Type B pancreatic cell (in vitro differentiated cells): ENCODE measurements around the gene XRCC1. TPM values are rescaled to one million over a fixed set of nuclear protein-coding genes. Genes with fewer than 3 reads are reported as not detected.
A peak's percentile ranks its signal among the peaks of the same experiment; 100 is the strongest.

Experiments
- DNase-seq: peaks from one replicate; pipeline ENCODE4 v3.0.0; 2021; ENCODE audit warnings: mixed read lengths; ENCODE audit not compliant: unreplicated experiment; ENCODE audit errors: extremely low spot score
- H3K27ac Mint-ChIP-seq: 2 replicates; pipeline ENCODE4 v1.8.0; 2021; ENCODE audit warnings: mild to moderate bottlenecking, mixed read lengths
- H3K27me3 Mint-ChIP-seq: 2 replicates; pipeline ENCODE4 v1.8.0; 2021; ENCODE audit warnings: mixed read lengths
- H3K36me3 Mint-ChIP-seq: 2 replicates; pipeline ENCODE4 v1.8.0; 2021; ENCODE audit warnings: mixed read lengths
- H3K4me1 Mint-ChIP-seq: one replicate; pipeline ENCODE4 v1.8.0; 2021; ENCODE audit warnings: mixed read lengths; ENCODE audit not compliant: unreplicated experiment
- H3K4me3 Mint-ChIP-seq: 2 replicates; pipeline ENCODE4 v1.8.0; 2021; ENCODE audit warnings: mild to moderate bottlenecking, mixed read lengths
- H3K9me3 Mint-ChIP-seq: 2 replicates; pipeline ENCODE4 v1.8.0; 2021; ENCODE audit warnings: mixed read lengths
- total RNA-seq: library from RNA; stranded (reverse); gene quantifications from 2 replicates; pipeline ENCODE4 v1.2.1, GENCODE V29; 2021; ENCODE audit warnings: low replicate concordance
- TF ChIP-seq, protein P1 (sequence below): fragments of 200-600 bp; sonication (generic); conservative IDR thresholded peaks from 2 replicates; pipeline ENCODE4 v1.5.0; 2021; ENCODE audit warnings: antibody characterized with exemption, mild to moderate bottlenecking

XRCC1 gene
- total RNA-seq, 1 donor from 2014 or later, result 63.7 TPM

DNA sequence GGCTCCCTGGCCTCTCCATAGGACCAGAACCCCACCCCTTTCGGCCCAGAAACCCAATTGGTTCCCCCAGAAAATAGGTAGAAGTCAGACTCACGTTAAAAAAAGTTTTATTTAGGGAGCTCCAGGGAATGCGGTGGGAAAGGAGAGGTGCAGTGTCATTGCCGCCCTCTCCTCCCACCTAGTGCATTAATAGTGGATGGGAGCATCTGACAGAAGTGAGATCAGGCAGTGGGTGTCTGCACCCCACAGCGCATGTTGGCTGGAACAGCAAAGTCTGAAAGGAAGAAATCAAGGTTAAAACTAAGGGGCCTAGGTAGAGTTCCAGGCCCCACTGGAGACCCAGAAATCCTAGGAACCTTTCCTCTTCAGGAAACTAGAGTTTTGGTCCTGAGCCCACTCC lies 68.7 kb downstream of the XRCC1 start:
- peaks cover 19% of the 10 kb centered on the region for H3K4me1 Mint-ChIP-seq
- H3K36me3 Mint-ChIP-seq, result peaks cover 27% of the 10 kb centered on the region
- no peaks in the 10 kb centered on the region for H3K27me3 Mint-ChIP-seq
- no peak overlapping the region for H3K4me3 Mint-ChIP-seq
- TF ChIP-seq, protein P1, sequence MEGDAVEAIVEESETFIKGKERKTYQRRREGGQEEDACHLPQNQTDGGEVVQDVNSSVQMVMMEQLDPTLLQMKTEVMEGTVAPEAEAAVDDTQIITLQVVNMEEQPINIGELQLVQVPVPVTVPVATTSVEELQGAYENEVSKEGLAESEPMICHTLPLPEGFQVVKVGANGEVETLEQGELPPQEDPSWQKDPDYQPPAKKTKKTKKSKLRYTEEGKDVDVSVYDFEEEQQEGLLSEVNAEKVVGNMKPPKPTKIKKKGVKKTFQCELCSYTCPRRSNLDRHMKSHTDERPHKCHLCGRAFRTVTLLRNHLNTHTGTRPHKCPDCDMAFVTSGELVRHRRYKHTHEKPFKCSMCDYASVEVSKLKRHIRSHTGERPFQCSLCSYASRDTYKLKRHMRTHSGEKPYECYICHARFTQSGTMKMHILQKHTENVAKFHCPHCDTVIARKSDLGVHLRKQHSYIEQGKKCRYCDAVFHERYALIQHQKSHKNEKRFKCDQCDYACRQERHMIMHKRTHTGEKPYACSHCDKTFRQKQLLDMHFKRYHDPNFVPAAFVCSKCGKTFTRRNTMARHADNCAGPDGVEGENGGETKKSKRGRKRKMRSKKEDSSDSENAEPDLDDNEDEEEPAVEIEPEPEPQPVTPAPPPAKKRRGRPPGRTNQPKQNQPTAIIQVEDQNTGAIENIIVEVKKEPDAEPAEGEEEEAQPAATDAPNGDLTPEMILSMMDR, result no peak
- H3K9me3 Mint-ChIP-seq, result no peaks in the 10 kb centered on the region
- H3K27ac Mint-ChIP-seq, result peak overlapping the region; percentile 59
- no peak for DNase-seq

DNA sequence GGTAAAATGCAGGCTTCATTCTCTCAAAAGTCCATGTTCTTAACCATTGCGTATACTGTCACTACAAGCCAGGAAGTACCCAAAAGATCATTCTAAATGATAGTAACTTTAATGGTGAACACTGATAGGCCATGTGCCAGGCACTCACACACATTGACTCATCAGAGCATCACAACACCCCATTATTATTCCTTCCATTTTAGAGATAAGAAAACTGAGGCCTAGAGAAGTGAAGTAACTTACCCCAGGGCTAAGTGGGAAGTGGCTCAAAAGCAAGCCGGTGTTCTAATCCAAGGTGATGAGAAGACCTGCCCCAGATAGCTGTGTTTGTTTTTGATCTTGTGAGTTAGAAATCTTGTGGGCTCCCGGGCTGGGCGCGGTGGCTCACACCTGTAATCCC lies 69.4 kb downstream of the XRCC1 start:
- Mint-ChIP-seq H3K4me3 (no peak overlapping the region), H3K36me3 (peaks cover 21% of the 10 kb centered on the region), H3K9me3 (no peaks in the 10 kb centered on the region), H3K4me1 (peaks cover 20% of the 10 kb centered on the region), H3K27ac (peak overlapping the region; percentile 97), H3K27me3 (no peaks in the 10 kb centered on the region)
- TF ChIP-seq, protein P1, result no peak
- no peak for DNase-seq

DNA sequence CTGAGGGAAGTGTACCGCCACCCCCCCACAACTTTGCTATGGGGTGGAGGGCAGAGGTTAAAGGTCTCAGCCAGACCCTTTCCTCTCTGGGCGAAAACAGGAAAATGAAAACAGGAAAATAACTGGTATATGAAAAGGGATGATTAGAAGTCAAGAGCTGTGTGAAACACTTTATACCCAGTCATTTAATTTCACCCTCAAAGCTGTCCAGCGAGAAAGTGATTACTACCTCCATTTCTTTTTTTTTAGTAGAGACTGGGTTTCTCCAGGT lies 70.2 kb downstream of the XRCC1 start:
- Mint-ChIP-seq H3K4me1 (peaks cover 23% of the 10 kb centered on the region), H3K9me3 (no peaks in the 10 kb centered on the region), H3K4me3 (peak overlapping the region; percentile 61), H3K27ac (peak overlapping the region; percentile 97), H3K36me3 (peaks cover 20% of the 10 kb centered on the region), H3K27me3 (no peaks in the 10 kb centered on the region)
- no peak for DNase-seq
- TF ChIP-seq, protein P1, result no peak

DNA sequence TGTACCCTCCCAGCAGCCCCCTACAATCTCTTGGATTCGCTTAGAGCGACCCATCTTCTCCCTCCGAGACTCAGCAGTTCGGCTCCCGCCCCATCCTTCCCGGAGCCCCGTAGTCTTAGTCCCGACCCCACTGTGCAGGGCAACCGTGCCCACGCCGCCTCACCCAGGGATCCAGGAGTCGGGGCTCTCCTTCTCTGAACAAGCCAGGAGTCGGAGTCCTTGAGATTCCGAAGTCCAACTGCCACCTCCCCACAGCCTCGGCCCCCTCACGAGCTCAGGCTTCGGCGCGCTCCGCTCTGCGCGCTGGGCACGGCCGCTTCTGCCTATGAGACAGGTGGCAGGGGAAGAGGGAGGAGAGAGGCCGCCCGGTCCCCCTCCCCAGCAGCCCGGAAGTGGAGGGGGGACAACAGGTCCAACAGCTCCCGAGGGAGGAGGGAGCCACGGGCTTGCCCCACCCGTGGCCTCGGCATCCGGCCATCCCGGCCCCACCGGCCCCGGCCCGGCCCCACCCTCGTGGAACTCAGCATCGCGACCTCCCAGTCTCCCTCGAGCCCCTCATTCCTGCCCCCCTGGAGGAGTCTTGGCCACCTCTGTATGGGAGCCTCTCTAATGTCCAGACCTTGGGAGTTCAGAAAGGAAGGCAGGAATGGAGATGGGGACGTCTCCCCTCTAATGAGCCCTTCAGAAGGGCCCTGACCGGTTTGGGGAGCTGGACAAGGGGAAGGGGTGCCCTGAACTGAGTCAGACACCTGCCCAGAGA lies 70.7 kb downstream of the XRCC1 start, which contains the start of gene PHLDB3:
PHLDB3 (minus strand) TSS at position 321 of the 760 bp plus-strand sequence. CDS start 628 bp downstream, outside the sequence.
- H3K36me3 Mint-ChIP-seq, result peaks cover 20% of the 10 kb centered on the region
- peak within 1 kb of the TSS; percentile 97 for H3K27ac Mint-ChIP-seq
- peak within 1 kb of the TSS; percentile 99 for H3K4me3 Mint-ChIP-seq
- no peaks in the 10 kb centered on the region for H3K27me3 Mint-ChIP-seq
- H3K9me3 Mint-ChIP-seq, result no peaks in the 10 kb centered on the region
- DNase-seq, result peak; percentile 77
- TF ChIP-seq, protein P1, result no peak
- H3K4me1 Mint-ChIP-seq, result peaks cover 23% of the 10 kb centered on the region

DNA sequence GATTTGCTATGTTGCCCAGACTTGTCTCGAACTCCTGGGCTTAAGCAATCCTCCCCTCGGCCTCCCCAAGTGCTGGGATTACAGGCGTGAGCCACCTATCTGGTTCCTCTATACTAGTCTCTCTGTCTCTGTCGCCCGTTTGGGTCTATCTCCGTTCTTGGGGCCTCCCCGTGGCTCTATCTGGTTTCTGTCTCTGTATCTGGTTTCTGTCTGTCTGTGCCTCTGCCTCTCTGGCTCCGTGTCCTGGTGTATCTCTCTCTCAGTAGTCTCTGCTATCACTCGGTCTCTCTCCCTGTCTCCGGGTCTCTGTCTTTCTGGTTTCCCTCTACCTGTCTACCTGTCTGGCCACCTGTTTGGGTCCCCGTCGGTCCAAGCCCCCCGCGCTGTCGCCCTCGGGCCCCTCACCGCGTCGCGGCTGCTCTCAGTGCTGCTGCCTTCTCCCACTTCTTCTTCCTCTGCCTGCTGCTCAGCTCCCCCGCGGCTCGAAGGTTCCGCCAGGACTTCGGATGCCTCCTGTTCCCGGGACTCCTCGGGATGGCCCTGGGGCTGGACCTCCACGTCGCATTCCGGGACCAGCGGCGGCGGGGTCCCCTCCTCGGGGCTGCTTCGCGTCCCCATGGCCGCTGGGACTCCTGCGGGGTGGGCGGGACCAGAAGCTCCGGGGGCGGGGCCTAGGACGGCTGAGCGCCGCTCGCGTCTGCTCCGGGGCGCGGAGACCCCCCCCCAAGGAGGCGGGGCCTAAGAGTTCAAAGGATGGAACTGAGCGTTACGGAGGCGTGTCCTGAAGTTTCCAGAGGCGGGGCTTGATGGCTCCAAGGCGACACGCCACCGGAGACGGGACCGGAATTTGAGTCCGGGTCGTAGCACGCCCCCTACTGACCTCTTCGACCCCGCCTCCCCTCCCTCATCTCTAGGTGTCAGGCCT lies 71.6 kb downstream of the XRCC1 start:
- Mint-ChIP-seq H3K36me3 (peaks cover 25% of the 10 kb centered on the region), H3K4me1 (peaks cover 30% of the 10 kb centered on the region), H3K9me3 (no peaks in the 10 kb centered on the region), H3K27ac (peak overlapping the region; percentile 97), H3K4me3 (peak overlapping the region; percentile 99), H3K27me3 (no peaks in the 10 kb centered on the region)
- TF ChIP-seq, protein P1, result no peak
- peak; percentile 95 for DNase-seq
